GM12801 (cell line): ENCODE data around the gene SLC25A26.

Source experiments
- TF ChIP-seq, protein P1 (sequence below): IDR thresholded peaks from one replicate; pipeline ENCODE4 v1.5.1; 2011; ENCODE audit warnings: control low read depth; ENCODE audit not compliant: insufficient read length; ENCODE audit errors: extremely low read depth

SLC25A26 gene

GRCh38 chr3:66366747-66367146 is 145.9 kb downstream of the SLC25A26 start:
- TF ChIP-seq, protein P1, sequence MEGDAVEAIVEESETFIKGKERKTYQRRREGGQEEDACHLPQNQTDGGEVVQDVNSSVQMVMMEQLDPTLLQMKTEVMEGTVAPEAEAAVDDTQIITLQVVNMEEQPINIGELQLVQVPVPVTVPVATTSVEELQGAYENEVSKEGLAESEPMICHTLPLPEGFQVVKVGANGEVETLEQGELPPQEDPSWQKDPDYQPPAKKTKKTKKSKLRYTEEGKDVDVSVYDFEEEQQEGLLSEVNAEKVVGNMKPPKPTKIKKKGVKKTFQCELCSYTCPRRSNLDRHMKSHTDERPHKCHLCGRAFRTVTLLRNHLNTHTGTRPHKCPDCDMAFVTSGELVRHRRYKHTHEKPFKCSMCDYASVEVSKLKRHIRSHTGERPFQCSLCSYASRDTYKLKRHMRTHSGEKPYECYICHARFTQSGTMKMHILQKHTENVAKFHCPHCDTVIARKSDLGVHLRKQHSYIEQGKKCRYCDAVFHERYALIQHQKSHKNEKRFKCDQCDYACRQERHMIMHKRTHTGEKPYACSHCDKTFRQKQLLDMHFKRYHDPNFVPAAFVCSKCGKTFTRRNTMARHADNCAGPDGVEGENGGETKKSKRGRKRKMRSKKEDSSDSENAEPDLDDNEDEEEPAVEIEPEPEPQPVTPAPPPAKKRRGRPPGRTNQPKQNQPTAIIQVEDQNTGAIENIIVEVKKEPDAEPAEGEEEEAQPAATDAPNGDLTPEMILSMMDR: no peak

- TF ChIP-seq, protein P1: no peak
These were observed 147.2 kb downstream of the SLC25A26 start for GRCh38 chr3:66367979-66368378.

DNA sequence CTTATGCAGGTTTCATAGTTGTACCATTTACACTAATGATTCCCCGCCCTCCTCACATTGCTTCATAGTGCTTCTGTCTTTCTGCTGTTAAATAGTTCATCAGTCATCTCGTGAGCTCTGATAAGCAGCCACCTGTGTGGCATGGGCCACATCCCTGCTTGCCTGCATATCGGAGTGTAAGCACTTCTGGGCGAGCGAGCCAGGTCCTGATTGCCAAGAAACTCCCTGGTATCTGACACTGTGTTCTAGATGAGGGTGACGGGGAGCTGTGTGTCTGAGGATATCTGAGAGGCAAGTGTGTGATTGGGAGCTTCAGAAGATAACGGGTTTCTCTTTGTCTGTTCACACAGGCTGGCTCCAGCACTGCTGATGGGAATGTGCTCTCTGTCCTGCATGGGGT is 149.4 kb downstream of the SLC25A26 start:
- TF ChIP-seq, protein P1: no peak

- TF ChIP-seq, protein P1: no peak
These were observed 150.6 kb downstream of the SLC25A26 start for GRCh38 chr3:66371432-66371831.

DNA sequence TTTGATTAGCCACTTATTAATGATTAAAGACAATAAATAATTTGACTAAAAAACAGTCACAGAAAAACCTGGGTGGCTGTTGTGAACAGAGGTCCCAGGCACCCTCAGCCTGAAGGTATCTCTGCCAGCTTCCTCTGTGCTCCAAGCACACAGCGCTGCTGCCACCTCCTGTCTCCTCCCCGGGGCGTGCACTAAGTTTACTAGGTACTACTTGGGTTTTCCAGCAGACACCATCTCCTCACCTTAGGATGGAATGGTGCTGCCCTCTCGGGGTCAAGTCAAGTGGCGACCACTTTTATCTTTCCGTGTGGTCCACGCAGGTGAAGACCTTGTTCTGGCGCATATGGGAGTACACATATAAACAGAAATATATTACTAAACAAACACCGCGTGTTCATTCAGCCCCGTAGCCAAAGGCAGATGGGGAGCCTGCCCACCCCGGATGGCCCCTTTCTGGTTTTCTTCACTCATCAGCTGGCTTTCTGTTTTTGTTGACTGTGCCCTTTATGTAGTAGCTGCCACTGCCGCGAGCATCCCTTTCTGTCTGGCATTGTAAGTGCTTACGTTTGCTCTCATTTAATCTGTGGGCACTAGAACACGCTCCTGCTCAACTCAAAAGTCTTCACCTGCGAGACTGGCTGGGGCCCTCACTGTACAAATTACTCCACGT is 152.0 kb downstream of the SLC25A26 start:
- TF ChIP-seq, protein P1: no peak

DNA sequence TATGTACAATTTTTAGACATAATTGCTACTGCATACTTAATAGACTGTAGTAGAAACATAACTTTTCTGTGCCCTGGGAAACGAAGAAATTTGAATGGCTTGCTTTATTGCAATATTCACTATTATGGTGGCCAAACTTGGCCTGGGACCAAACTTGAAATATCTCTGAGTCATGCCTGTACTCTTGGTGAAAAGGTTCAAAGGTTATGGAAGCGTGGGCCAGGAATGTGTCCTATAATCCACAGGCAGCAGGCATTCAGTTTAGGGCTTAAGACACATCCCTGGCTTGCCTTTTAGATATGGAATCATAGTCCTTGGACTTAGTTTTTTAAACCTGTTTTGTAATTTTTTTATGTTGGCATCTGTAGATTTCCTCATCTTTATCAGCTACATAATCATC is 155.8 kb downstream of the SLC25A26 start:
- TF ChIP-seq, protein P1: no peak

DNA sequence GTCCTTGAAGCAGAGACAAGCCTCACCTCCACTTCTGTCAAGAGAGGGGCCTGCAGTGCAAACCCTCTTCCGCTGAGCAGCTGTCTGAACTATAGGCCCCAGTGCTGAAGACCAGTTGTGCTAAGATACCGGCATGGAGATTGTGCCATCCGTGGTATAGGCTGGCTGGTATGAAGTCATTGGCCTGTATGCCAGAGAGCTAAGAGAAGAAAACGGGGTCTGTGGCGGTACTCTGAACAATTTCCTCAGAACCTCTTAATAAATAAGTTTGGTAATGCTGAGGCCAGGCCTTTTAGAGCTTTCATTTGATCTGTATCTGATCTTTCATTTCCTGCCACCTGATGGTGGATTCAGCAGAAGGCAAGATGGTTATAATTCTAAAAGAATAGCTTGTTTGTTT is 157.0 kb downstream of the SLC25A26 start:
- TF ChIP-seq, protein P1: no peak
